ENCODE data around the gene LOC128125822.
"Not testable (repeated sequence)": the region's sequence is repeated elsewhere in the genome, so short reads cannot be mapped to it uniquely, and the experiment has no call there.

Gene LOC128125822

DNA sequence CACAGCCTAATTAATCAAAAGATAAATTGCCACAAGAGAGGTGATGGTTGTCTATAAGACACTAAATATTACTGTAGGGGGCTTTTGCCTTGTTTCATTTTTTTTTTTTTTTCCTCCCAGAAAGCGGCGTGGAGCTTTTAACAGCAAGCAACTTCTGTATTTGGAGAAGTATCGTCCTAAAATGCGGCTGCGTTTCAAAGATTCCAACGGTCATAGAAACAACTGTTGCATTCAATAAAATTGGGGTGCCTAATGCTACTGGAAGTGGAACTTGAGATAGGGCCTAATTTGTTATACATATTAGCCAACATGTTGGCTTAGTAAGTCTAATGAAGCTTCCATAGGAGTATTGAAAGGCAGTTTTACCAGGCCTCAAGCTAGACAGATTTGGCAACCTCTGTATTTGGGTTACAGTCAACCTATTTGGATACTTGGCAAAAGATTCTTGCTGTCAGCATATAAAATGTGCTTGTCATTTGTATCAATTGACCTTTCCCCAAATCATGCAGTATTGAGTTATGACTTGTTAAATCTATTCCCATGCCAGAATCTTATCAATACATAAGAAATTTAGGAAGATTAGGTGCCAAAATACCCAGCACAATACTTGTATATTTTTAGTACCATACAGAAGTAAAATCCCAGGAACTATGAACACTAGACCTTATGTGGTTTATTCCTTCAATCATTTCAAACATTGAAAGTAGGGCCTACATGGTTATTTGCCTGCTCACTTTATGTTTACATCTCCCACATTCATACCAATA lies 7.8 kb downstream of the LOC128125822 start:
- H3K27ac Mint-ChIP-seq: no peak overlapping the region
- peaks cover 2 to 14% of the 10 kb centered on the region in 2 donors for H3K4me1 Mint-ChIP-seq (ENCODE audit: low read depth in 2 of 2)
- no peak for DNase-seq
- no peak for ATAC-seq (replicated peaks)
- no peak overlapping the region for H3K4me3 Mint-ChIP-seq
- H3K27me3 Mint-ChIP-seq: no peaks in the 10 kb centered on the region
- peaks cover 77% of the 10 kb centered on the region for H3K36me3 Mint-ChIP-seq (ENCODE audit: insufficient read depth)
- no peaks in the 10 kb centered on the region for H3K9me3 Mint-ChIP-seq

DNA sequence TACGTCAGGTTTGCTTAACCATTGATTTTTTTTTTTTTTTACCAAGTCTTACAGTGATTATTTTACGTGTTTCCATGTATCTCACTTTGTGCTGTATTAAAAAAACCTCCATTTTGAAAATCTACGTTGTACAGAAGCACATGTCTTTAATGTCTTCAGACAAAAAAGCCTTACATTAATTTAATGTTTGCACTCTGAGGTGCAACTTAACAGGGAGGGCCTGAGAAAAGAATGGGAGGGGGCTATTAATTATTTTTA lies 8.4 kb downstream of the LOC128125822 start:
- peaks cover 80% of the 10 kb centered on the region for H3K36me3 Mint-ChIP-seq (ENCODE audit: insufficient read depth)
- H3K4me3 Mint-ChIP-seq: no peak overlapping the region
- no peak for ATAC-seq (replicated peaks)
- no peaks in the 10 kb centered on the region for H3K9me3 Mint-ChIP-seq
- no peak overlapping the region for H3K27ac Mint-ChIP-seq
- peaks cover 2 to 12% of the 10 kb centered on the region in 2 donors for H3K4me1 Mint-ChIP-seq (ENCODE audit: low read depth in 2 of 2)
- no peak for DNase-seq
- no peaks in the 10 kb centered on the region for H3K27me3 Mint-ChIP-seq

DNA sequence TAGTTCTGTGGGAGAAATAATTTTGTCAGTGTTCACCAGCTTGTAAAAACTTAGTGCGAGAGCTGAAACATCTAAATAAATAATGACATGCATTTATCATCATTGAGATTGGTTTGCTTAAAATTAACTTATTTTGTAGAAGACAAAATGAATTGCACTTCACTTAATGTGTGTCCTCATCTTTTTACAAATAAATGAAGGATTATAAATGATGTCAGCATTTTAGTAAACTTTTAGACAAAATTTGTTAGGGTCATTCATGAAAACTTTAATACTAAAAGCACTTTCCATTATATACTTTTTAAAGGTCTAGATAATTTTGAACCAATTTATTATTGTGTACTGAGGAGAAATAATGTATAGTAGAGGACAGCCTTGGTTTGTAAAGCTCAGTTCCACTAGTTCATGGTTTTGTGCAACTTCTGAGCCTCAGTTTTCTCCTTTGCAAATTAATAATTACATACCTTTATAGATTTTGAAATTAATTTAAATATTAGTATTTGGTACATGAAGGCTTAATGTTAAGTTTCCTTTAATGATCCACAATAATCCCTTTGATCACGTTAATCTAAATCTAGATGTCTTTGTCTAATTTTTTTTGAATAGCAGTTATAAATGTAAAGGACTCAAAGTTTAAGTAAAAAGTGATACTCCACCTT lies 9.2 kb downstream of the LOC128125822 start:
- H3K27ac Mint-ChIP-seq: no peak overlapping the region
- ATAC-seq (replicated peaks) (no peak), DNase-seq (no peak)
- no peaks in the 10 kb centered on the region for H3K27me3 Mint-ChIP-seq
- peaks cover 75% of the 10 kb centered on the region for H3K36me3 Mint-ChIP-seq (ENCODE audit: insufficient read depth)
- no peaks in the 10 kb centered on the region for H3K9me3 Mint-ChIP-seq
- H3K4me1 Mint-ChIP-seq (ENCODE audit: low read depth in 2 of 2): peaks cover 2 to 8% of the 10 kb centered on the region in 2 donors
- H3K4me3 Mint-ChIP-seq: no peak overlapping the region

DNA sequence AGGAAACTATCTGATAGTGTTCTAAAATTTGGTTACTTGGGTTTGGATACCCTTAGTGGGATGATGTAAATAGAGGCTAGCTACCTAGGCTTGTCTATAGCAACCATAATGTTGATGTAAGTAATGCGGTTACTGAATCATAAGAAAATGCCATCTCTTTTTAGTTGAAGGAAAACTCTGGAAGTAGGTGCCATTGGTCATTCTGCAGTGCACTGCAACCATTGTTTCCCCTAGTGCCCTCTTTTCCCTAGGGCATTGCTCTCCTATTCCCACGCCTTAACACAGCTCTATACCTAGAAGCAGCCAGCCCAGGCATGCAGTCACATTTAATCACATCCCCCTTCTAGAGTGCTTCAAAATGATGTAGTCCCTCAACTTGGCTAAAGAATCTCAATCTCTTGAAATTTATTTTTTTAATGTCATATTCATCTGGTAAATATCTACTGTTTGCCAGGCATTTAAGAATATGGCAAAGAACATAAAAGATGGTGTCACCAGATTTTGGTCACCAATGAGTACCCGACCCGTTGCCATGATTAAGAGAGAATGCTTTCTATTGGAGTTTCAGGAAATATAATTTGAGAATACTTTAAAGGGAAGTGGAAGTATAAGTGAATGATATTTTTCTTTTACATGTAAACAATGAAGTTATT lies 10.4 kb downstream of the LOC128125822 start:
- H3K4me1 Mint-ChIP-seq (ENCODE audit: low read depth in 2 of 2): no peaks in the 10 kb centered on the region
- DNase-seq (no peak), ATAC-seq (replicated peaks) (no peak)
- H3K9me3 Mint-ChIP-seq: no peaks in the 10 kb centered on the region
- H3K27me3 Mint-ChIP-seq: peaks cover 0 to 9% of the 10 kb centered on the region in 2 donors
- H3K36me3 Mint-ChIP-seq (ENCODE audit: insufficient read depth): peaks cover 72% of the 10 kb centered on the region
- no peak overlapping the region for H3K4me3 Mint-ChIP-seq
- peak overlapping the region in 1 of 2 donors; percentile 8 for H3K27ac Mint-ChIP-seq

DNA sequence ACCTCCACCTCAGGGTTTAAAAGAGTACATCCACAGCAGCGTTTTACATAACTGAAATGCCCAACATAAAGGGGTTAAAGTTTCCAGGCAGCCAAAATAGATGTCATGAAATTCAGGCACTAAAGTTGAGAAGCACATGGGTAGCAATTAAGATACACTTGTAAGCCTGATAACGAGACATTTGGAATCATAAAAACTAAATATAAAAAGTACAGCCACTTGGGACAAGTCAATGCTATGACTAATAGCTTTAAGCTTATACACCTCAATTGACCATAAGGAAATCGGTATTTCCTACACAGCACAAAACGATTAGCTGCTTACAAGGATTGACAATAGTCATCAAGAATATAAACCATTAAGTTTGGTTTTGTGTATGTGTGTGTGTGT lies 11.8 kb downstream of the LOC128125822 start:
- ATAC-seq (replicated peaks): no peak
- DNase-seq: no peak
- H3K27me3 Mint-ChIP-seq: peaks cover 0 to 12% of the 10 kb centered on the region in 2 donors

DNA sequence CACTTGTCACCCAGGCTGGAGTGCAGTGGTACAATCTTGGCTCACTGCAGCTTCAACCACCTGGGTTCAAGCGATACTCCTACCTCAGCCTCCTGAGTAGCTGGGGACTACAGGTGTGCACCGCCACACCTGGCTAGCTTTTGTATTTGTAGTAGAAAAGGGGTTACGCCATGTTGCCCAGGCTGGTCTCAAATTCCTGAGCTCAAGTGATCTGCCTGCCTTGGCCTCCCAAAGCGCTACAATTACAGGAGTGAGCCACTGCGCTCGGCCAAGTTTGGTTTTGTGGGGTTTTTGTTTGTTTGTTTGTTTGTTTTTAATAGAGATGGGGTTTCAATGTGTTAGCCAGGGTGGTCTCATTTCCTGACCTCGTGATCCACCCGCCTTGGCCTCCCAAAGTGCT lies 12.3 kb downstream of the LOC128125822 start:
- ATAC-seq (replicated peaks) (no peak), DNase-seq (no peak)
- Mint-ChIP-seq H3K27me3 (peaks cover 0 to 12% of the 10 kb centered on the region in 2 donors), H3K36me3 (ENCODE audit: insufficient read depth) (peaks cover 62% of the 10 kb centered on the region), H3K4me1 (ENCODE audit: low read depth in 2 of 2) (no peaks in the 10 kb centered on the region), H3K4me3 (no peak overlapping the region), H3K9me3 (no peaks in the 10 kb centered on the region), H3K27ac (no peak overlapping the region)

More for the DNA sequence above, 11.8 kb downstream of the LOC128125822 start:
- Mint-ChIP-seq H3K36me3 (ENCODE audit: insufficient read depth) (peaks cover 66% of the 10 kb centered on the region), H3K4me3 (no peak overlapping the region), H3K9me3 (no peaks in the 10 kb centered on the region), H3K27ac (no peak overlapping the region), H3K4me1 (ENCODE audit: low read depth in 2 of 2) (no peaks in the 10 kb centered on the region)

DNA sequence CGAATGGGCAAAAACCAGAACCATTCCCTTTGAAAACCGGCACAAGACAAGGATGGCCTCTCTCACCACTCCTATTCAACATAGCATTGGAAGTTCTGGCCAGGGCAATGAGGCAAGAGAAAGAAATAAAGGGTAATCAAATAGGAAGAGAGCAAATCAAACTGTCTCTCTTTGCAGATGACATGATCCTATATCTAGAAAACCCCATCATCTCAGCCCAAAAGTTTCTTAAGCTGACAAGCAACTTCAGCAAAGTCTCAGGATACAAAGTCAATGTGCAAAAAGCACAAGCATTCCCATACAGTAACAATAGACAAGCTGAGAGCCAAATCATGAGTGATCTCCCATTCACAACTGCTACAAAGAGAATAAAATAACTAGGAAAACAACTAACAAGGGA lies 13.4 kb downstream of the LOC128125822 start:
- ATAC-seq (replicated peaks); DNase-seq; H3K4me1 Mint-ChIP-seq (ENCODE audit: low read depth in 2 of 2); H3K27ac Mint-ChIP-seq; H3K4me3 Mint-ChIP-seq; H3K9me3 Mint-ChIP-seq: not testable (repeated sequence)
- Mint-ChIP-seq H3K27me3 (peaks cover 0 to 12% of the 10 kb centered on the region in 2 donors), H3K36me3 (ENCODE audit: insufficient read depth) (peaks cover 51% of the 10 kb centered on the region)

DNA sequence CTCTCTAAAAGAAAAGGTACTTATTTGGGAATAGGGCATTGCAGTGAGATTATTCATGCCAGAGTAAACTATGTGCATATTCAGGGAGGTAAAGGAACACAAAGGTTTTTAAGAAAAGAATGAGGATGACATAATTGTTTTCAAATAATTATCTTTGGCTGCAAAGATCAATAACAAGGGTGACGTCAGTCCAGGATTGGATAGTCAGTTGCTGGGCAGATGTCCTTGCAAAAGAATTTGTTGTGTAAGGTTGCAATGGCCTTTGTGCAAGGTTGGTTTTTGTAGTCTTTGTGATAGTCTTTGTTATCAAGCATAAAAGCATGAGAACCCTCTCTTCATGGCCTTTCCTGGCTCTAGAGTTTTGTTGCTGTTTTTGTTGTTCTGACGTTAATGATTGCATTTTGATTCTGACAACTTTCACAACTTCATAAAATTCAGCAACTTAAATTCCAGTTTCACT lies 17.7 kb downstream of the LOC128125822 start:
- no peaks in the 10 kb centered on the region for H3K4me1 Mint-ChIP-seq (ENCODE audit: low read depth in 2 of 2)
- no peak overlapping the region for H3K27ac Mint-ChIP-seq
- no peak overlapping the region for H3K4me3 Mint-ChIP-seq
- H3K36me3 Mint-ChIP-seq (ENCODE audit: insufficient read depth): peaks cover 14% of the 10 kb centered on the region
- DNase-seq (no peak), ATAC-seq (replicated peaks) (no peak)
- H3K9me3 Mint-ChIP-seq: no peaks in the 10 kb centered on the region
- peaks cover 10 to 12% of the 10 kb centered on the region in 2 donors for H3K27me3 Mint-ChIP-seq

DNA sequence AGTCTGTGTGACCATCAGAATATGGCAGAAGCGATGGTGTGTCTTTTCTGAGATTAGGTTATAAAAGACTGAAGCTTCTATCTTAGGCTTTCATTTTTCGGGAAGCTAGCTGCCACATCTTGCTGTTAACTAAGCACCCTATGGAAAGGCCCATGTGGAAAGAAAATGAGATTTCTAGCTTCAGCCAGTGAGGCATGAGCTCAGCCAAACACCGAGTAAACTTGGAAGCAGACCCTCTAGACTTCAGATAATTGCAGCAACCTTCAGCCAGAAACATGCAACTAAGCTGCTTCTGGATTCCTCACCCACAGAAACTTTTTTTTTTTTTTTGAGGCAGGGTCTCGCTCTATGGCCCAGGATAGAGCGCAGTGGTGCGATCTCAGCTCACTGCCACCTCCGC lies 20.6 kb downstream of the LOC128125822 start:
- Mint-ChIP-seq H3K36me3 (ENCODE audit: insufficient read depth) (peaks cover 3% of the 10 kb centered on the region), H3K27me3 (peaks cover 4 to 10% of the 10 kb centered on the region in 2 donors), H3K4me3 (no peak overlapping the region), H3K4me1 (ENCODE audit: low read depth in 2 of 2) (peaks cover 2% of the 10 kb centered on the region in 2 donors), H3K27ac (no peak overlapping the region), H3K9me3 (no peaks in the 10 kb centered on the region)
- ATAC-seq (replicated peaks) (no peak), DNase-seq (no peak)

DNA sequence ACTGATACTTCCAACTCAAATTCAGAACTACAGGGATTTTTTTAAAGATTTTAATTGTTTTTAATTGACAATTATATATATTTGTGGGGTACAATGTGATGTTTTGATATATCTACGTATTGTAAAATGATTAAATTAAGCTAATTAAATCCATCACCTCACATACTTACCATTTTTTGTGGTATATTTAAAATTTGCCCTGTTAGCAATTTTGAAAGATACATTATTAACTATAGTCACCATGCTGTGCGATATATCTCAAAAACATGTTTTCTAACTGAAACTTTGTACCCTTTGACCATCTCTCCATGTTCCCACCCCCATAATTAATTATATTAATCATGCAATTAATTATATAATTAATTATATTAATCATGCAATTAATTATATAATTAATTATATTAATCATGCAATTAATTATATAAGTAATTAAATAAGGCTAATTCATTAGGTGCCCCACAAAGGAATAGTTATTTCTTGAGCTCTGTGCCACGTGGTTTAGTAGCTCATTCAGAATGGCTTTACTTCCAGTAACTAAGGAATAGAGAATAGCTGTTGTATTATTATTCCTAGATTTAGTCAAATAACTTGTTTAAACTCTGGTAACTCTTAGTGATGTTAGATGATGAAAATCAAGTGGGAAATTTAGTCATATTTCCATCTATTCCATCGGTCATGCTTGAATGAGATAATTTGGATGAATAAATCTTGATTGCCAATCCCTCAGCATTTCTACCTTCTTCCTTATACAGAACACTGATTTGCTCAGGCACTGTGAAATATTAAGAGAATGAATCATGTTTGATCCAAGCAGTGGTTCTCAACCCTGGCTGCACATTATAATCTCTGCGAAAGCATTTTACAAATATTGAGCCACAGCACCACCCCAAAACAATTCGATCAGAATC lies 25.1 kb downstream of the LOC128125822 start:
- H3K4me3 Mint-ChIP-seq: peak overlapping the region; percentile 78 to 79
- peaks cover 8 to 17% of the 10 kb centered on the region in 2 donors for H3K4me1 Mint-ChIP-seq (ENCODE audit: low read depth in 2 of 2)
- peaks cover 5 to 10% of the 10 kb centered on the region in 2 donors for H3K27me3 Mint-ChIP-seq
- ATAC-seq (replicated peaks) (no peak), DNase-seq (no peak)
- H3K27ac Mint-ChIP-seq: no peak overlapping the region
- H3K36me3 Mint-ChIP-seq (ENCODE audit: insufficient read depth): peaks cover 2% of the 10 kb centered on the region
- H3K9me3 Mint-ChIP-seq: no peaks in the 10 kb centered on the region

DNA sequence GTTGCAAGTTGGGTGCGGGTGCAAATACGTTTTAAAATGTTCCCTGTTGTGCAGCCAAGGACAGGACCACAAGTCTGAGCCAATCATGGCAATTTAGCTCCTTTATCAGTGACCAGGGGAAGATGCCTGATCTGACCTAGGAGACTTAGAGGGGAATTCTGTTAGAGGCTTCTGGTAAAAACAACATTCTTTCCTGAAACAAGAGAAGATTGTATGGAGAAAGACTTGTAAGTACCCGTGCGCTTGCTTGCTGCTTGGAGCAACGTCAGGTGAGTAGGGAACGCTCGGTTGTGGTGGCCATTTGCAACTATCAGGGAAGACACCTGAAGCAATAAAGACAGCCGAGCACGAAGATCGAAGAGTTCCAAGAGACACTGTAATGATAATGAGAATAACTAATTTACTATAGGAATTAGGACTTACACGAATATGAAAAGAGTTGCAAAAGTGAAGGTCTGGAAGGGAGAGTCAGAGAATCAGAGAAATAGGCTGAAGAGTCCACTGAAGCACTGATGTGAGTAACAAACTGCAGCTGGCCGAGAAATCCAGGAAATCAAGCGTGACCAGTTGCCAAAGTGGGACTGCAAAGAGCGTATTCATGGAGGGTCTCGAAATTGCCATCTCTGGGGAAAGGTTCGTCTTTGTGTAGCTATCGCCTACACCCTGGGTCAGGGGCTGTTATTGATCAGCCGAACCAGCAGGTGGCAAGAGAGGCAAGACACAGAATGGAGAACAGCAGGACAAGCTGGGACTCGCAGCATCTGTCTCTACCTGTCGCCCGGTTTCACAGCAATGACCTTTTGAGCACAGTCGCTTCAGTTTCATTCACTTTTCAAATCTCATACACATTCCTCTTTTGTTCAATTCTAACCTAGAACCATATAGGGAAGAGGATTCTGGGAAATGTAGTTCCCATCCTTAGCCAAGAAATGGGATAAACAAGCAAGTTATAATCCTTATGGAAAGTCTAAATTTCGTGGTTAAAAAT lies 26.1 kb downstream of the LOC128125822 start:
- no peaks in the 10 kb centered on the region for H3K9me3 Mint-ChIP-seq
- H3K27ac Mint-ChIP-seq: no peak overlapping the region

DNA sequence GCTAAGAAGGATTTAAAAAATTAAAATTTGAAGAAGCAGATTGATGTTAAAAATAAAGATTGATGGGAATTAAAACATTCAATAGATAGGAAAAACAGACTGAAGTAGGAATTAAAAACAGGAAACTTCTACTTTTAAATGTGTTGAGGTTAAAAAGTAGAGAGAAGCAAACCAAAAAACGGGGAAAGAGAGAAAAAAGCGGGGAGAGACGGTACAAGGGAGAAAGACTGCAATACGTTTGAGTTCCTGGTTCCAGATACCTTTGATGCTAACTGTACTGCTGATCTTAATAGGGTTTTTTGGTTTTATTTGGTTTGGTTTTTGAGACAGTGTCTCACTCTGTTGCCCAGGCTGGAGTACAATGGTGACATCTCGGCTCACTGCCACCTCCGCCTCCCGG lies 27.0 kb downstream of the LOC128125822 start:
- H3K9me3 Mint-ChIP-seq: no peaks in the 10 kb centered on the region
- no peak overlapping the region for H3K4me3 Mint-ChIP-seq
- peaks cover 2% of the 10 kb centered on the region for H3K36me3 Mint-ChIP-seq (ENCODE audit: insufficient read depth)
- H3K27me3 Mint-ChIP-seq: peaks cover 5 to 7% of the 10 kb centered on the region in 2 donors
- no peak for ATAC-seq (replicated peaks)
- no peak for DNase-seq
- H3K27ac Mint-ChIP-seq: no peak overlapping the region
- H3K4me1 Mint-ChIP-seq (ENCODE audit: low read depth in 2 of 2): peaks cover 8 to 17% of the 10 kb centered on the region in 2 donors

More for the DNA sequence above, 26.1 kb downstream of the LOC128125822 start:
- peaks cover 5 to 10% of the 10 kb centered on the region in 2 donors for H3K27me3 Mint-ChIP-seq
- peaks cover 8 to 17% of the 10 kb centered on the region in 2 donors for H3K4me1 Mint-ChIP-seq (ENCODE audit: low read depth in 2 of 2)
- ATAC-seq (replicated peaks) (peak; percentile 100), DNase-seq (peak; percentile 63 to 71 (median 70))
- peaks cover 2% of the 10 kb centered on the region for H3K36me3 Mint-ChIP-seq (ENCODE audit: insufficient read depth)
- H3K4me3 Mint-ChIP-seq: peak overlapping the region; percentile 78 to 79
